ENCODE data around the gene SLC16A11. TPM values are rescaled to one million over a fixed set of nuclear protein-coding genes. Genes with fewer than 3 reads are reported as not detected.

SLC16A11 gene
- total and polyA plus RNA-seq, 10 of the 15 experiments (the other 5 are each of a cell fraction or from before 2014, with no cell fraction given): 0.11 to 2.7 (median 0.84) TPM

GRCh38 chr17:7029659-7030058 lies 14.2 kb downstream of the SLC16A11 start (continued):
- TF ChIP-seq ATF2 (IDR thresholded peaks at IDR 0.05; ENCODE audit: low read length) (no peak), SIX5 (IDR thresholded peaks at IDR 0.05; ENCODE audit: low read depth, low read length, severe bottlenecking) (no peak), IKZF1 (conservative IDR thresholded peaks at IDR 0.05) (no peak), BACH1 (IDR thresholded peaks at IDR 0.05; ENCODE audit: borderline replicate concordance) (no peak), SRF (IDR thresholded peaks at IDR 0.05; ENCODE audit: low read depth in 2 of 2, low read length in 2 of 2) (no peak), RELA (IDR thresholded peaks at IDR 0.05; ENCODE audit: borderline replicate concordance, partially characterized antibody) (no peak), EED (IDR thresholded peaks at IDR 0.05; ENCODE audit: low read depth) (peak; percentile 80), ZBTB40 (IDR thresholded peaks at IDR 0.05; ENCODE audit: borderline replicate concordance) (peak; percentile 20; the same call in 1 of the 2 replicates), TCF12 (IDR thresholded peaks at IDR 0.05; ENCODE audit: low read depth, low read length) (peak; percentile 48; the same call in 1 of the 2 replicates), CHD4 (IDR thresholded peaks at IDR 0.05) (no peak), NFXL1 (IDR thresholded peaks at IDR 0.05; ENCODE audit: borderline replicate concordance) (no peak), TCF7 (IDR thresholded peaks at IDR 0.05; ENCODE audit: borderline replicate concordance) (no peak), ZZZ3 (IDR thresholded peaks at IDR 0.05; ENCODE audit: control insufficient read depth, insufficient read length, low read depth) (no peak), CHD1 (IDR thresholded peaks at IDR 0.05; ENCODE audit: low read depth, low read length) (no peak), BHLHE40 (IDR thresholded peaks at IDR 0.05; ENCODE audit: borderline replicate concordance in 1 of 2, low read depth in 2 of 2, low read length in 1 of 2) (no peak)
- TF ChIP-seq, protein P1, sequence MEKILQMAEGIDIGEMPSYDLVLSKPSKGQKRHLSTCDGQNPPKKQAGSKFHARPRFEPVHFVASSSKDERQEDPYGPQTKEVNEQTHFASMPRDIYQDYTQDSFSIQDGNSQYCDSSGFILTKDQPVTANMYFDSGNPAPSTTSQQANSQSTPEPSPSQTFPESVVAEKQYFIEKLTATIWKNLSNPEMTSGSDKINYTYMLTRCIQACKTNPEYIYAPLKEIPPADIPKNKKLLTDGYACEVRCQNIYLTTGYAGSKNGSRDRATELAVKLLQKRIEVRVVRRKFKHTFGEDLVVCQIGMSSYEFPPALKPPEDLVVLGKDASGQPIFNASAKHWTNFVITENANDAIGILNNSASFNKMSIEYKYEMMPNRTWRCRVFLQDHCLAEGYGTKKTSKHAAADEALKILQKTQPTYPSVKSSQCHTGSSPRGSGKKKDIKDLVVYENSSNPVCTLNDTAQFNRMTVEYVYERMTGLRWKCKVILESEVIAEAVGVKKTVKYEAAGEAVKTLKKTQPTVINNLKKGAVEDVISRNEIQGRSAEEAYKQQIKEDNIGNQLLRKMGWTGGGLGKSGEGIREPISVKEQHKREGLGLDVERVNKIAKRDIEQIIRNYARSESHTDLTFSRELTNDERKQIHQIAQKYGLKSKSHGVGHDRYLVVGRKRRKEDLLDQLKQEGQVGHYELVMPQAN (conservative IDR thresholded peaks at IDR 0.05): no peak
- TF ChIP-seq, protein P2, sequence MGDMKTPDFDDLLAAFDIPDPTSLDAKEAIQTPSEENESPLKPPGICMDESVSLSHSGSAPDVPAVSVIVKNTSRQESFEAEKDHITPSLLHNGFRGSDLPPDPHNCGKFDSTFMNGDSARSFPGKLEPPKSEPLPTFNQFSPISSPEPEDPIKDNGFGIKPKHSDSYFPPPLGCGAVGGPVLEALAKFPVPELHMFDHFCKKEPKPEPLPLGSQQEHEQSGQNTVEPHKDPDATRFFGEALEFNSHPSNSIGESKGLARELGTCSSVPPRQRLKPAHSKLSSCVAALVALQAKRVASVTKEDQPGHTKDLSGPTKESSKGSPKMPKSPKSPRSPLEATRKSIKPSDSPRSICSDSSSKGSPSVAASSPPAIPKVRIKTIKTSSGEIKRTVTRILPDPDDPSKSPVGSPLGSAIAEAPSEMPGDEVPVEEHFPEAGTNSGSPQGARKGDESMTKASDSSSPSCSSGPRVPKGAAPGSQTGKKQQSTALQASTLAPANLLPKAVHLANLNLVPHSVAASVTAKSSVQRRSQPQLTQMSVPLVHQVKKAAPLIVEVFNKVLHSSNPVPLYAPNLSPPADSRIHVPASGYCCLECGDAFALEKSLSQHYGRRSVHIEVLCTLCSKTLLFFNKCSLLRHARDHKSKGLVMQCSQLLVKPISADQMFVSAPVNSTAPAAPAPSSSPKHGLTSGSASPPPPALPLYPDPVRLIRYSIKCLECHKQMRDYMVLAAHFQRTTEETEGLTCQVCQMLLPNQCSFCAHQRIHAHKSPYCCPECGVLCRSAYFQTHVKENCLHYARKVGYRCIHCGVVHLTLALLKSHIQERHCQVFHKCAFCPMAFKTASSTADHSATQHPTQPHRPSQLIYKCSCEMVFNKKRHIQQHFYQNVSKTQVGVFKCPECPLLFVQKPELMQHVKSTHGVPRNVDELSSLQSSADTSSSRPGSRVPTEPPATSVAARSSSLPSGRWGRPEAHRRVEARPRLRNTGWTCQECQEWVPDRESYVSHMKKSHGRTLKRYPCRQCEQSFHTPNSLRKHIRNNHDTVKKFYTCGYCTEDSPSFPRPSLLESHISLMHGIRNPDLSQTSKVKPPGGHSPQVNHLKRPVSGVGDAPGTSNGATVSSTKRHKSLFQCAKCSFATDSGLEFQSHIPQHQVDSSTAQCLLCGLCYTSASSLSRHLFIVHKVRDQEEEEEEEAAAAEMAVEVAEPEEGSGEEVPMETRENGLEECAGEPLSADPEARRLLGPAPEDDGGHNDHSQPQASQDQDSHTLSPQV (IDR thresholded peaks at IDR 0.05): no peak

Measured in GM12878 (cell line).